Keratinocyte (primary cell): ENCODE measurements around the gene ATP4A. TPM values are rescaled to one million over a fixed set of nuclear protein-coding genes. Genes with fewer than 3 reads are reported as not detected.

Experiments used
- DNase-seq: peaks from one replicate; pipeline ENCODE4 v3.0.0-alpha.2; 2011; ENCODE audit warnings: low read depth, missing footprints, low spot score
- FAIRE-seq: peaks from 2 replicates; lab custom pipeline; 2011; peaks lifted over from hg19 to GRCh38; lab: Jason Lieb, UNC
- H2AFZ ChIP-seq: 2 replicates; pipeline ENCODE4 v1.6.0; 2012; ENCODE audit warnings: low read length, control low read depth, inconsistent platforms; ENCODE audit not compliant: control insufficient read depth
- H3K27ac ChIP-seq: 2 replicates; pipeline ENCODE4 v1.5.1; 2011; ENCODE audit warnings: low read length; ENCODE audit not compliant: control insufficient read depth, insufficient read depth
- H3K27me3 ChIP-seq: 3 replicates; pipeline ENCODE4 v1.6.0; 2011; ENCODE audit warnings: low read length; ENCODE audit not compliant: control insufficient read depth, insufficient read depth; ENCODE audit errors: extremely low read depth
- H3K36me3 ChIP-seq, 2 experiments: 2 replicates in 1 of 2; 3 replicates in 1 of 2; pipeline ENCODE4 v1.5.1; 2011; ENCODE audit warnings: low read length in 2 of 2, mild to moderate bottlenecking in 1 of 2; ENCODE audit not compliant: control insufficient read depth in 2 of 2, insufficient read depth in 2 of 2; ENCODE audit errors: extremely low read depth in 1 of 2
- H3K4me1 ChIP-seq: 3 replicates; pipeline ENCODE4 v1.5.1; 2011; ENCODE audit warnings: low read length; ENCODE audit not compliant: control insufficient read depth, insufficient read depth; ENCODE audit errors: extremely low read depth
- H3K4me2 ChIP-seq: 3 replicates; pipeline ENCODE4 v1.6.0; 2011; ENCODE audit warnings: low read depth, low read length; ENCODE audit not compliant: control insufficient read depth, insufficient read depth; ENCODE audit errors: extremely low read depth
- H3K4me3 ChIP-seq, 3 experiments: fragments of 200-600 bp in 1 of 3; sonication (generic) in 1 of 3; 2 replicates in 2 of 3; 3 replicates in 1 of 3; pipeline ENCODE4 v1.5.1; 2011 to 2016; ENCODE audit warnings: low read length in 3 of 3, mild to moderate bottlenecking in 3 of 3, control low read depth in 2 of 3, inconsistent platforms in 1 of 3, low read depth in 1 of 3, mixed read lengths in 1 of 3, mixed run types in 1 of 3, moderate library complexity in 1 of 3; ENCODE audit not compliant: control insufficient read depth in 2 of 3, insufficient read depth in 2 of 3; ENCODE audit errors: extremely low read depth in 1 of 3
- H3K79me2 ChIP-seq: 2 replicates; pipeline ENCODE4 v1.6.0; 2012; ENCODE audit warnings: low read length; ENCODE audit not compliant: control insufficient read depth, insufficient read depth
- H3K9ac ChIP-seq: 3 replicates; pipeline ENCODE4 v1.6.0; 2011; ENCODE audit warnings: low read length; ENCODE audit not compliant: control insufficient read depth, insufficient read depth; ENCODE audit errors: extremely low read depth
- H3K9me1 ChIP-seq: 3 replicates; pipeline ENCODE4 v1.6.0; 2011; ENCODE audit warnings: low read length; ENCODE audit not compliant: control insufficient read depth, insufficient read depth; ENCODE audit errors: extremely low read depth
- H3K9me3 ChIP-seq: 2 replicates; pipeline ENCODE4 v1.5.1; 2012; ENCODE audit warnings: low read depth, low read length; ENCODE audit not compliant: control insufficient read depth
- H4K20me1 ChIP-seq: 3 replicates; pipeline ENCODE4 v1.6.0; 2011; ENCODE audit warnings: low read length; ENCODE audit not compliant: control insufficient read depth, insufficient read depth; ENCODE audit errors: extremely low read depth
- CTCF ChIP-seq, 3 experiments: IDR thresholded peaks in 1 of 3; conservative IDR thresholded peaks in 1 of 3; optimal IDR thresholded peaks in 1 of 3; 2 replicates in 2 of 3; 3 replicates in 1 of 3; pipeline versions ENCODE3 to v1.5.1; 2011; ENCODE audit warnings: low read length in 3 of 3, mild to moderate bottlenecking in 3 of 3, moderate library complexity in 2 of 3, control low read depth in 1 of 3, inconsistent platforms in 1 of 3; ENCODE audit not compliant: insufficient read depth in 2 of 3; ENCODE audit errors: extremely low read depth in 1 of 3
- EZH2 ChIP-seq: IDR thresholded peaks from one replicate; pipeline ENCODE4 v1.6.1; 2012; ENCODE audit warnings: inconsistent platforms, mild to moderate bottlenecking, low read length, moderate library complexity
- dilution Hi-C: fragments of 300-500 bp; cut with MboI; formaldehyde crosslinking; loops from one replicate; pipeline ENCODE4 v1.7.0; 2020; ENCODE audit warnings: low sequenced_read_pairs; ENCODE audit not compliant: extremely low pct_ligation_motif_present
- polyA plus RNA-seq, 5 experiments: library from polyadenylated mRNA; depleted of rRNA in 3 of 5; stranded (reverse) in 3 of 5; stranded (forward) in 1 of 5; unstranded in 1 of 5; fragments of >200 nt; gene quantifications; 1 replicate in 1 of 5; 2 replicates in 3 of 5; 3 replicates in 1 of 5; pipeline versions ENCODE4 v1.2.1 to v1.2.3, GENCODE V29; 2011 to 2012; ENCODE audit warnings: missing spikeins in 2 of 5, low read depth in 1 of 5, low replicate concordance in 1 of 5

Gene ATP4A
- polyA plus RNA-seq, 1 donor (not counting 4 experiments of a cell fraction or from before 2014, with no cell fraction given): not detected

GRCh38 chr19:35590875-35591274, 27.4 kb upstream of the ATP4A start:
- Histone ChIP-seq H3K9me3 (no peaks in the 10 kb centered on the region), H3K27me3 (no peaks in the 10 kb centered on the region), H3K4me1 (no peaks in the 10 kb centered on the region), H3K4me3 (no peak overlapping the region), H2AFZ (no peak overlapping the region), H3K36me3 (no peaks in the 10 kb centered on the region), H3K9me1 (no peaks in the 10 kb centered on the region), H4K20me1 (no peaks in the 10 kb centered on the region), H3K9ac (no peak overlapping the region), H3K27ac (no peak overlapping the region), H3K79me2 (no peaks in the 10 kb centered on the region), H3K4me2 (no peak overlapping the region)
- TF ChIP-seq CTCF (optimal IDR thresholded peaks at IDR 0.05 in 1 of 3, IDR thresholded peaks at IDR 0.05 in 1 of 3, conservative IDR thresholded peaks at IDR 0.05 in 1 of 3; ENCODE audit: extremely low read depth in 1 of 3, insufficient read depth in 2 of 3, low read length in 3 of 3) (no peak), EZH2 (no peak)
- FAIRE-seq (no peak), DNase-seq (no peak)
- dilution Hi-C loops: no loop called here

GRCh38 chr19:35587321-35587720, 23.9 kb upstream of the ATP4A start:
- no peak for FAIRE-seq
- Histone ChIP-seq H3K27me3 (no peaks in the 10 kb centered on the region), H3K4me1 (no peaks in the 10 kb centered on the region), H3K9ac (no peak overlapping the region), H3K4me2 (no peak overlapping the region), H3K79me2 (no peaks in the 10 kb centered on the region), H3K27ac (no peak overlapping the region), H4K20me1 (no peaks in the 10 kb centered on the region), H3K9me1 (no peaks in the 10 kb centered on the region), H3K36me3 (no peaks in the 10 kb centered on the region), H3K9me3 (no peaks in the 10 kb centered on the region), H2AFZ (no peak overlapping the region), H3K4me3 (no peak overlapping the region)
- TF ChIP-seq CTCF (optimal IDR thresholded peaks at IDR 0.05 in 1 of 3, IDR thresholded peaks at IDR 0.05 in 1 of 3, conservative IDR thresholded peaks at IDR 0.05 in 1 of 3; ENCODE audit: extremely low read depth in 1 of 3, insufficient read depth in 2 of 3, low read length in 3 of 3): no peak
- no peak for TF ChIP-seq EZH2
- dilution Hi-C loops: no loop called here
- DNase-seq: no peak
